NCI-H526 treated with DMSO at 0.1 percent for 48 hours (cell line): ENCODE measurements around the gene USP7.
A peak's percentile ranks its signal among the peaks of the same experiment; 100 is the strongest.
"Not testable (repeated sequence)": the region's sequence is repeated elsewhere in the genome, so short reads cannot be mapped to it uniquely, and the experiment has no call there.

Experiments
- DNase-seq: peaks from one replicate; lab custom pipeline; 2025; lab: John Stamatoyannopoulos, UW

The USP7 gene

GRCh38 chr16:8877894-8878522 is 85.7 kb downstream of the USP7 start:
- DNase-seq, result no peak

DNA sequence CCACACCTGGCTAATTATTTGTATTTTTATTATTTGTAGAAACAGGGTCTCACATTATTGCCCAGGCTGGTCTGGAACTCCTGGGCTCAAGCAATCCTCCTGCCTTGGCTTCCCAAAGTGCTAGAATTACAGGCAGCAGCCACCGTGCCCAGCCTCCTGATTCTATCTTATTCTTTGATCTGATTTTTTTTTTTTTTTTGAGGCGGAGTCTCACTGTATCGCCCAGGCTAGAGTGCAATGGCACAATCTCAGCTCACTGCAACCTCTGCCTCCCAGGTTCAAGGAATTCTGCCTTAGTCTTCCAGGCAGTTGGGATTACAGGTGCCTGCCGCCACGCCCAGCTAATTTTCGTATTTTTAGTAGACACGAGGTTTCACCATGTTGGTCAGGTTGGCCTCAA is 88.4 kb downstream of the USP7 start:
- DNase-seq, result not testable (repeated sequence)

- no peak for DNase-seq
Observed at GRCh38 chr16:8874388-8874787, 89.3 kb downstream of the USP7 start.

- not testable (repeated sequence) for DNase-seq
Observed at GRCh38 chr16:8873866-8874195, 89.9 kb downstream of the USP7 start.

DNA sequence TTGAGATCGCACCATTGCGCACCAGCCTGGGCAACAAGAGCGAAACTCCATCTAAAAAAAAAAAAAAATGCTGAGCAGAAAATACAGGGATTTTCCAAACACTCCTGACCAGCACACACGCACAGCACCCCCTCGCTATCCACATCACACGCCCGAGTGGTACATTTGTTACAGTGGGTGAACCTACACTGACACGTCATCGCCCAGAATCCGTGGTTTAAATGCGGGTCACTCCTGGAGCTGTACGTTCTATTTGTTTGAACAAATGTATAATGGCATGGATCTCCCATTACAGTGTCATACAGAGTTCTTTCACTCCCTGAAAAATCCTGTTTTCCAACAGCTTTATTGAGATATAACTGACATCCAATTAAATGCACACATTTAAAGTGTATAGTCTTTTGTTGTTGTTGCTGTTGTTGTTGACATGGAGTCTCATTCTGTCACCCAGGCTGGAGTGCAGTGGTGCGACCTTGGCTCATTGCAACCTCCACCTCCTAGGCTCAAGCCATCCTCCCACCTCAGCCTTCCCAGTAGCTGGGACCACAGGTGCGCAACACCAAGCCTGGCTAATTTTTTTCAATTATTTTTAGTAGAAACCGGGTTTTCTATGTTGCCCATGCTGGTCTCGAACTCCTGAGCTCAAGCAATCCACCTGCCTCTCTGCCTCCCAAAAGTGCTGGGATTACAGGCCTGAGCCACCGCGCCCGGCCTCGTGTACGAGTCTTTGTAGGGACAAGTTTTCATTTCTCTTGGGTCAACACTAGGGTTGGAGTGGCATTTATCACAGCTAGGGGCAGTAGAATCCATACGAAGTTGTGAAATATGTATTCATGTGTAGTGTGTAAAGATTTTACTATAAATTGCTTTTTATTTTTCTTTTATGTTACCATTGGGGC is 90.5 kb downstream of the USP7 start:
- DNase-seq, result no peak

DNA sequence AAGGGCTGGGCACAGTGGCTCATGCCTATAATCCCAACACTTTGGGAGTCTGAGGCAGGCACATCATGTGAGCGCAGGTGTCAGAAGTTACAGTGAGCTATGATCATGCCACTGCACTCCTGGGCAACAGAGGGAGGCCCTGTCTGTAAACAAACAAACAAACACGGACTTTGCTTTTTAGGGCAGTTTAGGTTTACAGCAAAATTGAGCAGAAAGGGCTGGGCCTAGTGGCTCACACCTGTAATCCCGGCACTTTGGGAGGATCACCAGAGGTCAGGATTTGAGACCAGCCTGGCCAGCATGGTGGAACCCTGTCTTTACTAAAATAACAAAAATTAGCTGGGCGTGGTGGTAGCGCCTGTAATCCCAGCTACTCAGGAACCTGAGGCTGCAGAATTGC is 91.6 kb downstream of the USP7 start:
- no peak for DNase-seq

DNA sequence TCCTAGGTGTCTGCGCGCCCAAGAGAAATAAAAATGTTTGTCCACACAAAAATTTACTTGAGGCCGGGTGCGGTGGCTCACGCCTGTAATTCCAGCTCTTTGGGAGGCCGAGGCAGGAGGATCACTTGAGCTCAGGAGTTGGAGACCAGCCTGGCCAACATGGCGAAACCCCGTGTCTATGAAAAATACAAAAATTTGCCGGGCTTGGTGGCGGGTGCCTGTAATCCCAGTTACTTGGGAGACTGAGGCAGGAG is 93.8 kb downstream of the USP7 start:
- not testable (repeated sequence) for DNase-seq

DNA sequence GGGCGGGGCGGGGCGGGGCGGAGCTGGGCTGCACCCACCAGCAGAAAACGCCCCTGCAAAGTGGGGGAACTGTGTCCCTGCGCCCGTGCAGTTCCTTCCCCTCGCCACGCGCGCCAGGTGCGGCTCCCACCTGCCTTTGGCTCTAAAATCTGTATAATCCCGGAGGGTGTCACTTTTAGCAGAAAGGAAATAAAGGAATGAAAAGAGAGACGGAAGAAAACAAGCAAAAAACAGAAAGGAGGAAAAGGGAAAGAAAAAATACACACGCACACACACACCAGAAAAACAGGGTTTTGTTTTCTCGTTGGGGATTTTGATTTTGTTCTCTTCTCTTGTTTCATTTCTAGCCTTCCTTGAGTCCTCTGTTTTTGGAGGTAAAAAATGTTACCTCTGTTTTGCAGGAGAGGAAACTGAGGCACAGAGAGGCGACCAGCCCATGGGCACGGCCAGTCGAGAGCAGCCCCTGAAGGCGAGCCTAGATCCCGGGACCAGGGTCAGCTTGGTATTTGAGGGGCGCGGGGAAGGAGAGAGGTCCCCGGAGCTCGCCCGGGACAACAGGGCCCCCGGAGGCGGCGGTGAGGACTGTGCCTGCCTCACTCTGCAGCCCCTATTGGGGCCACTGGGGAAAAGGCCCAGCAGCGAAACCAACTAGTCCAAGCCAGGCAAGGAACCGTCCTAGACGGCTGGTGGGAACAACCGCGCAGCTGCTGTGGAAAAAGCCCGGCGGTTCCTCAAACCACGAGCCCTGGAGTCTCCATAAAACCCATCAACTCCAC is 94.3 kb downstream of the USP7 start:
- no peak for DNase-seq

DNA sequence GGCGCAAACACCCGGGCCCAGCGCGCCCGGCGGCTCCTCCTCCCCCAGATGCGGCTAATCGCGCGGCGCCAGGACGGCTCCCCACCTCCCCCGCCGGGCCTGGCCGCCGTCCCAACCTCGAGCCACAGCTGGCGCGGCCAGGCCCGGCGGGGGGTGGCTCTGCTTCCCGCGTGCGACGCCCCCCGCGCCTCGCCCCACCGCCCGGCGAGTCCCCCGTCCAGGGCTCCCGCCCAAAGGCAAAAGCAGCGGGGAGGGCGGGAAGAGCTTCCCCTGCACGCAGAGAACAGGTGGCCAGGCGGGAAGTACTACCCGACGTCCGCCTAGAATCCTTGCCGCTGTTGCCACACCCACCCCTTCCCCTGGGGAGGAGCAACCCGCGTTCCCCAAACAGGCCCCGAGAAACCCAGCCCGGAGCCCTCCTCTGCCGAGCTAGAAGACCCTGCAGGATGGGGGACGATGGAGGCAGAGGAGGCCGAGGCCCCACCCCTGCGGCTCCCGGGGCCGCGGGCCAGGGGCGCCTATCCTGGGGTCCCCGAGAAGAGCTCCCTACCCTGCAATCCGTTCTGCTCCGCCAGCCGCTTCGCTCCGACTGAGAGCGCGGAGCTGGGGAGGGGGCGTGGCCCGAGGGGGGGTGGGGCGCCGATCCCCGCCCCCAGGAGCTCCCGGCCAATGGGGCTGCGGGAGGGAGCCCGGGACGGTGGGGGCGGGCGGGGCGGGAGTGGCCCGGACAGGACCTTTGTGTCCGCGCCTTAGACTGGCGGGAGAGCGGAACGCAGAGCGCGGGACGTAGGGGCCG is 95.1 kb downstream of the USP7 start, which contains the start of gene CARHSP1:
Gene CARHSP1 (minus strand): TSS at position 591 of the 796 bp plus-strand sequence. CDS start 9,678 bp downstream, outside the sequence.
- DNase-seq, result peak; percentile 85

DNA sequence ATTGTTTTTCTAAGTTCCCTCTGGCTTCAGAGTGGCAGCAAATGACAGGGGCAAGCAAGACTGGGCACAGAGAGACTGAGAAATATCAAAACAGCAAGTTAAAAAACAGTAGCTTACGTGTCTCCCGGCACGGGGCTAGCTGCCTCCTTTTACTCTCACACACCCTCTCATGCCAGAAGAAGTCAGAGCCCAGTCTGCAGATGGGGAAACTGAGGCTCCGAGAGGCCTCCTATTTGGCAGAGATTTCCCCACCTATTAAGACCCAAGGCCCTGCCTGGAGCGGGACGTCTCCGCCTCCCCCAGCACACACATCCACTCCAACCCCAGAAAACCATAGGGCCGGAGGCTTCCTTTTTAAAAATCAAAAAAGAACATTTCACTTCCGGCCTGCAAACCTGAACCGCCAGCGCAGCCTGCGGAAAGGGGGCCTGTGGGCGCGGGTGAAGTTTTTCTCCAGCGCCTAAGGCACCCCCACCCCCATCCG is 95.7 kb downstream of the USP7 start:
- DNase-seq, result no peak

- DNase-seq, result no peak
Observed at GRCh38 chr16:8867216-8867931, 96.3 kb downstream of the USP7 start.

DNA sequence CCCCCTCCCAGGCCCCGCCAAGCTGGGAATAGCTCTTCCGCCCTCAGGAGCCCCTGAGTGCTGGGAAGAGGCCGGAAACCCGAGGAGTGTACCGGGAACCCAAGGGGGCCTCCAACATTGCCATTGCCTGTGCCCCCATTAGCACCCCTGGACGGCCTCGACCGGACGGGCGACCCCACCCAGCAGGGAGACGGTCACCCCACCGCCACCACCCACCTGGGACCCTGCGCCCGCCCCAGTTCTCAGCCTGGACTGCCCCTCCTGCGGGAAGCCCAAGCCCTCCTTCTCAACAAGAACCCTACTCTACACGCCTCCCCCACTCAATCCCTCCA is 96.9 kb downstream of the USP7 start:
- DNase-seq, result no peak

DNA sequence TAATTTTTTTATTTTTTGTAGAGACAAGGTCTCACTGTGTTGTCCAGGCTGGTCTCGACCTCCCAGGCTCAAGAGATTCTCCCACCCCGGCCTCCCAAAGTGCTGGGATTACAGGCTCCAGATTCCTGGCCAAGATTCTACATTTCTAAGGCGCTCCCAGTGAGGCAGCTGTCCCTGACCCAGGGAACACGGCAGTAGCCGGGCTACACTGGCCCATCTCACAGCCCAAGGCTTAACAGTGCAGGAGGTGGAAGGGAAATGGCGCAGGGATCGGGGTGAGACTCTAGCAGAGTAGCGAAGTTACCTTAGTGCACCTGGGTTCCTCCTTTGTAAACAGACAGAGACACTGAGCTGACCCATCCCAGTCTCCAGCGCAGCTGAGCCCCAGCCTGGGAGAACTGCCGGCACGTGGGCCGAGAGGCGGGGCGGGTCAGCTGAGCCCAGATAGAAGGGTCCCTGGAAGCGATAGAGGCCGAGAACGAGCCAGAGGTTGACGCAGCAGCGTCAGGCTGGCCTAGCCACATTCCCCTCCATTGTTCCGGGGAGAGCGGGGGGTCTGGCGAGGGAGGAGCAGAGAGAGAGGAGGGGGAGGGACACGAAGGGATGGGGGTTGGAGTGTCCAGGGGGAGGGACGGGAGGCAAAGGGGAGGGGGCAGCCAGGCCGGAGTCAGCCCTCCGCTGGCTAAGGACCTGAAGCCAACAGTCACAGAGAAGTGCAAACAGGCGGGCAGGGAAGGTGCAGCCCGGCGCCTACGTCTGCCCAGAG is 97.4 kb downstream of the USP7 start:
- DNase-seq, result no peak

- DNase-seq, result no peak
Observed at GRCh38 chr16:8865145-8865882, 98.4 kb downstream of the USP7 start.

GRCh38 chr16:8864480-8865110 is 99.1 kb downstream of the USP7 start:
- no peak for DNase-seq

DNA sequence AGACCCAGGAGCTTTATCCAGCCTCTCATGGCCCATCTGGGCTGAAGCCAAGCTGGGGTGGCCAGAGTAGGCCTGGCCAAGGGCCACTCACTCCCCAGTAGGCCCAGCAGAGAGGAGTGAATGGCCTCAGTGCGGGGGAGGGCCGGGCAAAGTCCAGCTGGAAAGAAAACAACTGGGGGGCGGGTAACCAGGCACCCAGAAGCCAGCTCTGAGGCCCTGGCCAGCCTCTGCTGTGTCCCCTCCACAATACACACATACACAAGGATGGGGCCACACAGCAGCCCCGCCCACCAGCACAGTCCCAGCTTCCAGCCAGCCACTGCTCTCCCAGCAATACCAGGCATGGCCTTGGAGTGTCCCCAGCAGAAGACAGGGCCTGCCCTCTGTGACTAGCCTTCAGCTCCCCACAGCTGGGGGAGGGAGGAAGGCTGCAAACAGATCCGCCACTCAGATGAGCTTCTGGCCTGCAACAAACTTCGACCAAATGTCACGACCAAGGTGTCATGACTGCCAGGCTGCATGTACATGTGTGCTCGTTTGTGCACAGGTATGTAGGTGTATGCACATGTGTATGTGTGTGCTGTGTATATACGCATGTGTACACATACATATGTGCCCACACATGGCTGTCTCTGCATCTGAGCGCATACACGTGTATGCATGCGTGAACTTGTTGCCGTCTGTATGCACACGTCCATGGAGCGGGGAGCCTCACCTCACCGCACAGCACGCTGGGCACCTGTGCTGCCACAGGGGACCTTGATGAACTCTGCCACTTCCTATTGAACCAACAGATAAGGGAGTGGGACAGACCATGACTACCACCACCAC is 99.9 kb downstream of the USP7 start:
- no peak for DNase-seq

DNA sequence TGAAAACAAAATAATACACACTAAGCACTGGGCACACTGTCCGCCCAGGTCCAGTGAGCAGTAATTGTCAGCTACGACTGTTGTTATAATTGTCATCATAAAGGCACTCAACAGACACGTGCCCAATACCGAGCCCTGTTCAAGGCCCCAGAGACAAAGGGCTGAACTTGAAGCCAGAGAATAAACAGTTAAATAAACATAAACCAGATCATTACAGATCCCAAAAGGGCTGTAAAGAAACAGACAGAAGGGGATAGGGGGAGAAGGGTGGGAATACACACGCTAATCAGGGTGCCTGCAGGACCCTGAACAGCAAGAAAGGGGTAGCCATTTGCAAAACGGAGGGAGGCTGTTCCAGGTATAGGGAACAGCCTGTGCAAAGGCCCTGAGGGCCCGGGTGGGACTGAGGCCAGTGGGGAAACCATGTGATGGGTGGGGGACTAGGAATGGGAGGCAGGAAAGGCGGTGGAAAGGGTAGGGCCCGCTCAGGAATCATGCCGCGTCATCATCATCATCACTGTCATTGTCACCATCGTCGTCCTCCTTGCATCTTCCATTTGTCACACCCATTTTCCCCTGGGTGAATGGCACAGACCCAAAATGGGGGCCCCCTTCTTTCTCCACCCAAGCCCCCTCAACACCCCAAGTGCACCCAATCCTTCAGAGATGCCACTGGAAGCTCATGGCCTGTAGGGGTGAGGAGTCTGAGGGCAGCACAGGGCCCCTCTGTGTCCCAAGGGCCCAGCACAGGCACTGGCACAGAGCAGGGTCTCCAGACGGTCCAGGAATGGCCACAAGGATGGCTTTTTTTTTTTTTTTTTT is 101.2 kb downstream of the USP7 start:
- DNase-seq, result no peak
